Erythroblast (primary cell): ENCODE data around the gene LMCD1.

Experiments used
- GATA1 ChIP-seq: IDR thresholded peaks from 2 replicates; pipeline ENCODE4 v1.6.1; 2011; ENCODE audit warnings: low read depth, mild to moderate bottlenecking, control low read depth, low read length, moderate library complexity
- POLR2A ChIP-seq: IDR thresholded peaks from 2 replicates; pipeline ENCODE4 v1.6.1; 2011; ENCODE audit warnings: mild to moderate bottlenecking, low read length

DNA sequence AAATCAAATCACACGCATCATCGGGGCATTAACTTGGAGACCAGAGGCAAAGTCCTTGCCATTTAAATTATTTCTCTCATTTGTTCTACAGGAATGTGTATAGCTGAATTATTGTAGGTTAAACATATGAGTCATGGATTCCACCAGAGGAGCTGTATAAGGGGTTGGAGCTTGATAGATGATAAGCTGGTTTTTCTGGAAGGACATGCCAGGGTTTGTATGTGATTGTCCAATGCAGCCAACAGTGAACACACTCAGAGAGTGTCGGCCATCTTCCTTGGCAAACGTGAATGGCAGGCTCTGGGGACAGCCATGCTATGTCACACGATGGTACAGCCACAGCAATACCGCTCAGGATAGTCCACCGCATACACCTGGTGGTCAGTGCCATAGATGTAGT lies 117.9 kb downstream of the LMCD1 start:
- TF ChIP-seq POLR2A (no peak), GATA1 (no peak)
